A549 (cell line): ENCODE results near the gene ACCSL. TPM values are rescaled to one million over a fixed set of nuclear protein-coding genes. Genes with fewer than 3 reads are reported as not detected.

ENCODE experiments used
- ATAC-seq, 2 experiments: fragments of 200-7000 bp in 1 of 2; fragments of >200 bp in 1 of 2; cut with Nextera tagmentation in 1 of 2; cut with Tn5 transposase in 1 of 2; 3 replicates each; pipeline versions ENCODE4 v1.8.0 to v1.9.1; 2018 to 2020; ENCODE audit warnings: mild to moderate bottlenecking in 1 of 2, moderate library complexity in 1 of 2
- CTCF ChIA-PET: fragments of 300-600 bp; sonication (Branson Sonifier 250); formaldehyde crosslinking; extraction: SDS; loops from one replicate; lab custom pipeline; 2021; ENCODE audit warnings: antibody characterized with exemption, inconsistent platforms; lab: Yijun Ruan, JAX
- POLR2A ChIA-PET: fragments of 350-600 bp; formaldehyde crosslinking; extraction: SDS; loops from one replicate; lab custom pipeline; 2021; ENCODE audit warnings: antibody characterized with exemption, inconsistent platforms; lab: Yijun Ruan, JAX
- DNase-seq, 2 experiments: peaks; one replicate each; pipeline versions ENCODE4 v3.0.0 to v3.0.0-alpha.2; 2011 to 2016; ENCODE audit warnings: low read depth in 1 of 2, low spot score in 1 of 2
- FAIRE-seq: peaks from 2 replicates; lab custom pipeline; 2011; peaks lifted over from hg19 to GRCh38; lab: Jason Lieb, UNC
- H3K27ac ChIP-seq, 2 experiments: fragments of >200 bp; sonication (Bioruptor Twin); formaldehyde crosslinking; 3 replicates each; pipeline ENCODE4 v1.5.1; 2016 to 2017
- H3K4me1 ChIP-seq: fragments of >200 bp; sonication (Bioruptor Twin); formaldehyde crosslinking; 3 replicates; pipeline ENCODE4 v1.6.1; 2016
- H3K4me2 ChIP-seq: fragments of >200 bp; sonication (Bioruptor Twin); formaldehyde crosslinking; 3 replicates; pipeline ENCODE4 v1.6.1; 2016
- H3K4me3 ChIP-seq: fragments of >200 bp; sonication (Bioruptor Twin); formaldehyde crosslinking; 3 replicates; pipeline ENCODE4 v1.5.1; 2016
- H3K9me3 ChIP-seq: fragments of >200 bp; sonication (Bioruptor Twin); formaldehyde crosslinking; 3 replicates; pipeline ENCODE4 v1.6.1; 2016
- ATOH8 ChIP-seq: fragments of 250-450 bp; sonication (Bioruptor Pico); IDR thresholded peaks from 2 replicates; pipeline ENCODE4 v1.5.0; 2020; ENCODE audit warnings: low read depth, mild to moderate bottlenecking, moderate library complexity
- CBX8 ChIP-seq: fragments of 200-600 bp; sonication (generic); IDR thresholded peaks from 2 replicates; pipeline ENCODE4 v1.6.1; 2016
- CHD4 ChIP-seq: fragments of 200-600 bp; sonication (generic); IDR thresholded peaks from 2 replicates; pipeline ENCODE4 v1.6.1; 2016; ENCODE audit warnings: antibody characterized with exemption, mild to moderate bottlenecking, borderline replicate concordance
- EHMT2 ChIP-seq: fragments of 200-600 bp; sonication (generic); IDR thresholded peaks from 2 replicates; pipeline ENCODE4 v1.6.1; 2016; ENCODE audit warnings: antibody characterized with exemption, low read depth, mild to moderate bottlenecking, moderate library complexity
- EP300 ChIP-seq, 2 experiments: fragments of >200 bp; sonication (Bioruptor Twin); formaldehyde crosslinking; IDR thresholded peaks; 2 replicates in 1 of 2; 3 replicates in 1 of 2; pipeline ENCODE4 v1.6.1; 2016 to 2017
- FOSB ChIP-seq: fragments of 250-450 bp; sonication (Bioruptor Pico); IDR thresholded peaks from 2 replicates; pipeline ENCODE4 v1.5.0; 2020; ENCODE audit warnings: mild to moderate bottlenecking, moderate library complexity
- HEYL ChIP-seq: fragments of 250-450 bp; sonication (Bioruptor Pico); IDR thresholded peaks from 2 replicates; pipeline ENCODE4 v1.8.0; 2021; ENCODE audit warnings: mild to moderate bottlenecking, moderate library complexity
- MAX ChIP-seq: IDR thresholded peaks from 2 replicates; pipeline ENCODE4 v1.6.1; 2012
- NFE2L2 ChIP-seq: fragments of 150-350 bp; conservative IDR thresholded peaks from 2 replicates; pipeline ENCODE4 v1.6.1; 2014; ENCODE audit warnings: low read length
- NPAS2 ChIP-seq: fragments of 250-450 bp; sonication (Bioruptor Pico); IDR thresholded peaks from 2 replicates; pipeline ENCODE4 v1.8.0; 2022; ENCODE audit warnings: mild to moderate bottlenecking, moderate library complexity, borderline replicate concordance
- RCOR1 ChIP-seq: fragments of 150-350 bp; IDR thresholded peaks from 2 replicates; pipeline ENCODE4 v1.6.1; 2014; ENCODE audit warnings: antibody characterized with exemption, low read length, low read depth
- REST ChIP-seq: fragments of 200-600 bp; sonication (generic); IDR thresholded peaks from 2 replicates; pipeline ENCODE4 v1.6.1; 2016; ENCODE audit warnings: antibody characterized with exemption, mild to moderate bottlenecking, moderate library complexity
- USF2 ChIP-seq: fragments of 450-650 bp; IDR thresholded peaks from 2 replicates; pipeline ENCODE4 v1.6.1; 2014; ENCODE audit warnings: antibody characterized with exemption
- ZC3H11A ChIP-seq: fragments of 450-650 bp; IDR thresholded peaks from 2 replicates; pipeline ENCODE4 v1.6.1; 2014; ENCODE audit warnings: antibody characterized with exemption, mild to moderate bottlenecking
- ZSCAN20 ChIP-seq: fragments of 250-450 bp; sonication (Bioruptor Pico); IDR thresholded peaks from 2 replicates; pipeline ENCODE4 v1.8.0; 2022; ENCODE audit warnings: mild to moderate bottlenecking, moderate library complexity
- WGBS: methylation state at CpG from one replicate; pipeline ENCODE4 v1.1.6; 2017; ENCODE audit errors: missing lambda C conversion rate; 5-methylcytosine and 5-hydroxymethylcytosine counted together
- polyA plus RNA-seq, 4 experiments: library from polyadenylated mRNA; depleted of rRNA in 3 of 4; stranded (reverse); fragments of >200 nt; fragmentation: RNase III in 1 of 4; extraction: RNeasy Plus Mini Kit Qiagen cat#74134 plus additional on column Dnase treatment in 1 of 4; gene quantifications; 2 replicates in 3 of 4; 3 replicates in 1 of 4; pipeline ENCODE4 v1.2.3, GENCODE V29; 2011 to 2017

ACCSL gene
- polyA plus RNA-seq, 2 of the 4 experiments (the other 2 are of a cell fraction), result not detected

- peak in 1 of 2 experiments; percentile 32 for DNase-seq
- POLR2A ChIA-PET, result no interaction called here
- peak overlapping the region; percentile 35 to 52; a peak in 4 of 6 replicates for H3K27ac ChIP-seq
- peak; percentile 68 to 76 for ATAC-seq
- 0 out of 3 replicates have a peak, but pooled peaks cover 6% of the 10 kb centered on the region for H3K9me3 ChIP-seq
- no peak overlapping the region for H3K4me3 ChIP-seq
- TF ChIP-seq NFE2L2, result no peak
- TF ChIP-seq HEYL (CRISPR knock-in tag), result no peak
- no peak for TF ChIP-seq ZC3H11A
- TF ChIP-seq CHD4, result no peak
- TF ChIP-seq REST, result no peak
- TF ChIP-seq ZSCAN20 (CRISPR knock-in tag), result no peak
- TF ChIP-seq MAX, result no peak
- TF ChIP-seq RCOR1, result no peak
- TF ChIP-seq ATOH8, result no peak
- TF ChIP-seq EP300 (IDR thresholded peaks at IDR 0.05), result no peak
- no peak for TF ChIP-seq CBX8
- no peak for TF ChIP-seq USF2
- no peak for TF ChIP-seq EHMT2
- FAIRE-seq, result no peak
- H3K4me1 ChIP-seq, result peaks cover 26% of the 10 kb centered on the region
- CTCF ChIA-PET, result interaction anchor here (0.7 to 2.1 kb wide), 3 partner anchors 12 to 126 kb away, joined by 3 to 8 read pairs (median 6); no protein-coding TSS in a partner anchor
- H3K4me2 ChIP-seq, result peak overlapping the region; percentile 52
- WGBS, result 25% methylated on average over 3 of the region's 5 CpGs
These were observed 31.6 kb upstream of the ACCSL start for GRCh38 chr11:44016131-44016530.

GRCh38 chr11:44016546-44017442 lies 31.0 kb upstream of the ACCSL start:
- DNase-seq (no peak), ATAC-seq (peak; percentile 35 to 36; a peak in 3 of 6 replicates), FAIRE-seq (no peak)
- Histone ChIP-seq H3K27ac (peak overlapping the region; percentile 22 to 52; a peak in 4 of 6 replicates), H3K9me3 (peaks cover 9% of the 10 kb centered on the region; the same call in 1 of the 3 replicates), H3K4me1 (peaks cover 26% of the 10 kb centered on the region), H3K4me2 (peak overlapping the region; percentile 52), H3K4me3 (no peak overlapping the region)
- POLR2A ChIA-PET, result no interaction called here
- CTCF ChIA-PET, result interaction anchor here (2.0 to 2.1 kb wide), 2 partner anchors 21 to 127 kb away, joined by 6 to 8 read pairs; no protein-coding TSS in a partner anchor
- WGBS, result 94% methylated on average over 2 of the region's 2 CpGs
- TF ChIP-seq ATOH8, result no peak
- TF ChIP-seq FOSB (CRISPR knock-in tag), result no peak
- TF ChIP-seq NPAS2 (CRISPR knock-in tag), result no peak
